Endothelial cell of umbilical vein (primary cell): Measurements from ENCODE around the gene IRX5. TPM values are rescaled to one million over a fixed set of nuclear protein-coding genes. Genes with fewer than 3 reads are reported as not detected.

ENCODE experiments used
- BruUV-seq: library from RNA; stranded (reverse); fragments of 400-500 nt; replicated peaks from 2 replicates; lab custom pipeline; 2021; lab: Mats Ljungman, UMichigan
- CTCF ChIA-PET: fragments of 300-600, 350-600 bp; sonication (Branson Sonifier 250); formaldehyde crosslinking; loops from one replicate; lab custom pipeline; 2021; ENCODE audit warnings: antibody characterized with exemption, inconsistent platforms; lab: Charles Lee
- POLR2A ChIA-PET: fragments of 300-600, 350-600 bp; sonication (Branson Sonifier 250); formaldehyde crosslinking; loops from one replicate; lab custom pipeline; 2021; ENCODE audit warnings: antibody characterized with exemption, inconsistent platforms; lab: Charles Lee
- DNase-seq: peaks from one replicate; pipeline ENCODE4 v3.0.0-alpha.2; 2011; ENCODE audit warnings: low read depth, low spot score
- FAIRE-seq: peaks from 2 replicates; lab custom pipeline; 2011; peaks lifted over from hg19 to GRCh38; lab: Jason Lieb, UNC
- H2AFZ ChIP-seq: 2 replicates; pipeline ENCODE4 v1.6.0; 2012; ENCODE audit warnings: low read depth, low read length, control low read depth, inconsistent platforms
- H3K27ac ChIP-seq: 2 replicates; pipeline ENCODE4 v1.5.1; 2011; ENCODE audit warnings: low read depth, mild to moderate bottlenecking, control low read depth, low read length, moderate library complexity; ENCODE audit not compliant: insufficient read depth
- H3K27me3 ChIP-seq, 2 experiments: 2 replicates each; pipeline versions ENCODE4 v1.6.0 to v1.6.1; 2011; ENCODE audit warnings: low read length in 2 of 2, mixed read lengths in 1 of 2; ENCODE audit not compliant: control insufficient read depth in 2 of 2, insufficient read depth in 2 of 2
- H3K36me3 ChIP-seq, 2 experiments: 2 replicates in 1 of 2; 3 replicates in 1 of 2; pipeline ENCODE4 v1.5.1; 2011; ENCODE audit warnings: low read length in 2 of 2, mild to moderate bottlenecking in 1 of 2, moderate library complexity in 1 of 2; ENCODE audit not compliant: control insufficient read depth in 2 of 2, insufficient read depth in 2 of 2; ENCODE audit errors: extremely low read depth in 1 of 2
- H3K4me1 ChIP-seq: 3 replicates; pipeline ENCODE4 v1.5.1; 2011; ENCODE audit warnings: mild to moderate bottlenecking, low read length; ENCODE audit not compliant: control insufficient read depth, insufficient read depth; ENCODE audit errors: extremely low read depth
- H3K4me2 ChIP-seq: 2 replicates; pipeline ENCODE4 v1.6.1; 2011; ENCODE audit warnings: low read length, control low read depth, mixed read lengths; ENCODE audit not compliant: insufficient read depth
- H3K4me3 ChIP-seq, 3 experiments: fragments of 200-600 bp in 1 of 3; sonication (generic), shearing (Covaris generic) in 1 of 3; replicated peaks in 1 of 3; 2 replicates each; pipeline ENCODE4 v1.5.1; 2011 to 2016; ENCODE audit warnings: control low read depth in 3 of 3, low read length in 3 of 3, mild to moderate bottlenecking in 2 of 3, inconsistent platforms in 1 of 3, low read depth in 1 of 3, moderate library complexity in 1 of 3; ENCODE audit not compliant: insufficient read depth in 1 of 3
- H3K79me2 ChIP-seq: 2 replicates; pipeline ENCODE4 v1.6.0; 2012; ENCODE audit warnings: low read length, inconsistent platforms; ENCODE audit not compliant: control insufficient read depth, insufficient read depth
- H3K9ac ChIP-seq: replicated peaks from 2 replicates; pipeline ENCODE3; 2011; ENCODE audit warnings: low read length, control low read depth; ENCODE audit not compliant: insufficient read depth; ENCODE audit errors: extremely low read depth
- H3K9me1 ChIP-seq: replicated peaks from 3 replicates; pipeline ENCODE4 v1.6.0; 2011; ENCODE audit warnings: mild to moderate bottlenecking, low read length; ENCODE audit not compliant: control insufficient read depth, insufficient read depth; ENCODE audit errors: extremely low read depth
- H3K9me3 ChIP-seq: replicated peaks from 2 replicates; pipeline ENCODE4 v1.5.1; 2012; ENCODE audit warnings: low read length, inconsistent platforms; ENCODE audit not compliant: control insufficient read depth, insufficient read depth
- H4K20me1 ChIP-seq: replicated peaks from 2 replicates; pipeline ENCODE3; 2011; ENCODE audit warnings: mild to moderate bottlenecking, low read length; ENCODE audit not compliant: control insufficient read depth, insufficient read depth; ENCODE audit errors: extremely low read depth
- EZH2 ChIP-seq: IDR thresholded peaks from 2 replicates; pipeline ENCODE4 v1.6.1; 2012; ENCODE audit warnings: borderline replicate concordance, low read depth, mild to moderate bottlenecking, moderate library complexity, low read length, inconsistent platforms; ENCODE audit not compliant: severe bottlenecking
- FOS ChIP-seq: IDR thresholded peaks from 2 replicates; pipeline ENCODE4 v1.6.1; 2011; ENCODE audit warnings: mild to moderate bottlenecking, low read length, moderate library complexity, borderline replicate concordance; ENCODE audit not compliant: insufficient read depth
- JUN ChIP-seq: IDR thresholded peaks from 2 replicates; pipeline ENCODE4 v1.6.1; 2011; ENCODE audit warnings: borderline replicate concordance, low read depth; ENCODE audit not compliant: insufficient read length, insufficient read depth
- POLR2AphosphoS5 ChIP-seq: IDR thresholded peaks from 2 replicates; pipeline ENCODE4 v1.6.1; 2012; ENCODE audit warnings: low read depth, mild to moderate bottlenecking, control low read depth, low read length, moderate library complexity; ENCODE audit not compliant: insufficient read depth
- dilution Hi-C: fragments of 300-500 bp; cut with MboI; formaldehyde crosslinking; loops from one replicate; pipeline ENCODE4 v1.15.0; 2019; ENCODE audit warnings: low sequenced_read_pairs; ENCODE audit not compliant: extremely low pct_ligation_motif_present
- intact Hi-C: fragments of 100-400 bp; cut with micrococcal nuclease; formaldehyde crosslinking; loops from one replicate; pipeline ENCODE4 v1.10.0; 2022
- polyA plus RNA-seq, 4 experiments: library from polyadenylated mRNA; depleted of rRNA in 3 of 4; stranded (reverse) in 3 of 4; unstranded in 1 of 4; fragments of >200 nt; gene quantifications; 2 replicates each; pipeline versions ENCODE4 v1.2.1 to v1.2.3, GENCODE V29; 2011 to 2012; ENCODE audit warnings: missing spikeins in 1 of 4
- total RNA-seq: library from RNA; stranded (reverse); gene quantifications from 2 replicates; pipeline ENCODE4 v1.2.3, GENCODE V29; 2021
- TF ChIP-seq, protein P1 (sequence below): IDR thresholded peaks from 2 replicates; pipeline ENCODE4 v1.6.1; 2011; ENCODE audit not compliant: insufficient read depth, insufficient read length

The IRX5 gene
- total and polyA plus RNA-seq, 2 donors (not counting 3 experiments of a cell fraction or from before 2014, with no cell fraction given), result not detected

DNA sequence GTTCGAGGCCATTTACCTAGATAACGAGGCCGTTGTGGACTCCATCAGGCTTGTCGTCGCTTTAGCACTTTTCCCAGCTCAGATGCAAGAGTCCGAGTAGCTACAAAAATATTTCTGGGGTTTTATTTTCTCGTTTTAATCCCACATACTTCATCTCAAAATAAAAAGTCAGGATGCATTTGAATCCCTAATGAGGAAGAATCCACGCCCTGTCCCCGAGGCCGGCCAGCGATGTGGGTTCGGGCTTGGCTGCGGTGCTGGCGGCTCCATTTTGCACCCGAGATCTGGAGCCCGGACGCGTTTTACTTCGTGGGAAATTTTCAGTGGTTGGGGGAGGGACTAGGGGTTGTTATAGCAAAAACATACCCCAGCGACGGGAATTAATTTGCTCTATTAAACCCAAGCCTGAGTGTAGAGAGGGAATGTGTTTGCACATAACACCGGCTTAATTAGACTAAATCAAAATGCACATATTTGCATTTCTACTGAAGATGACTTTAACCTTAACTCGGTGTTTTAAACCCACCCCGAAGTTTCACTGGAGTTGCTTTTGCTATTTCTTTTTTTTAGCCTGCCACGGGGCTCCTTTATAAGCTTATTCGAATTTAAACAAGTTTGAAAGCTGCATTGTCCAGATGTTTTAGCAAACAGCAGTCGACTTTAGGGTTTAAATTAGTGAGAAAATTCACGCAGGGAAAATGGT lies 4.8 kb downstream of the IRX5 start:
- CTCF ChIA-PET, result interaction anchor here (1.4 kb wide), 1 partner anchor 1386 kb away, joined by 3 read pairs; no protein-coding TSS in a partner anchor
- no peak for TF ChIP-seq POLR2AphosphoS5
- no peak for TF ChIP-seq JUN
- peak; percentile 82 for TF ChIP-seq EZH2
- TF ChIP-seq FOS, result no peak
- TF ChIP-seq, protein P1, sequence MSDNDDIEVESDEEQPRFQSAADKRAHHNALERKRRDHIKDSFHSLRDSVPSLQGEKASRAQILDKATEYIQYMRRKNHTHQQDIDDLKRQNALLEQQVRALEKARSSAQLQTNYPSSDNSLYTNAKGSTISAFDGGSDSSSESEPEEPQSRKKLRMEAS, result no peak
- peaks cover 83 to 93% of the 10 kb centered on the region in 2 experiments for H3K27me3 ChIP-seq

More for the DNA sequence above, 4.8 kb downstream of the IRX5 start:
- Histone ChIP-seq H3K4me1 (peaks cover 4% of the 10 kb centered on the region), H3K4me2 (no peak overlapping the region), H3K36me3 (no peaks in the 10 kb centered on the region), H3K79me2 (no peaks in the 10 kb centered on the region), H2AFZ (no peak overlapping the region), H3K9me1 (no peaks in the 10 kb centered on the region), H4K20me1 (peaks cover 5% of the 10 kb centered on the region), H3K9ac (no peak overlapping the region), H3K9me3 (no peaks in the 10 kb centered on the region), H3K27ac (no peak overlapping the region), H3K4me3 (no peak overlapping the region)
- BruUV-seq, result no TSS peak
- POLR2A ChIA-PET, result no interaction called here
- dilution Hi-C loops (no loop called here), intact Hi-C loops (loop anchor here (5.0 to 10.0 kb wide), 2 partner anchors 769 to 988 kb away; no protein-coding TSS in a partner anchor)
- DNase-seq (peak; percentile 11), FAIRE-seq (no peak)
